ENCODE measurements around the gene TACC2. TPM values are rescaled to one million over a fixed set of nuclear protein-coding genes. Genes with fewer than 3 reads are reported as not detected.

TACC2 gene
- total and polyA plus RNA-seq, 2 donors (not counting 3 experiments of a cell fraction or from before 2014, with no cell fraction given) = 14.4 to 46.2 TPM

GRCh38 chr10:122019414-122019975 is 30.5 kb downstream of the TACC2 start:
- Histone ChIP-seq H3K36me3 (ENCODE audit: control insufficient read depth in 2 of 2, extremely low read depth in 1 of 2, insufficient read depth in 2 of 2, low read length in 2 of 2) (no peaks in the 10 kb centered on the region), H3K27me3 (ENCODE audit: control insufficient read depth in 2 of 2, insufficient read depth in 2 of 2, low read length in 2 of 2) (peaks cover 11 to 14% of the 10 kb centered on the region in 2 experiments), H3K4me2 (ENCODE audit: insufficient read depth, low read length) (no peak overlapping the region), H3K9me3 (replicated peaks; ENCODE audit: control insufficient read depth, insufficient read depth, low read length) (no peaks in the 10 kb centered on the region), H2AFZ (ENCODE audit: low read depth, low read length) (no peak overlapping the region), H3K9ac (replicated peaks; ENCODE audit: extremely low read depth, insufficient read depth, low read length) (no peak overlapping the region), H4K20me1 (replicated peaks; ENCODE audit: control insufficient read depth, extremely low read depth, insufficient read depth, low read length) (no peaks in the 10 kb centered on the region), H3K79me2 (ENCODE audit: control insufficient read depth, insufficient read depth, low read length) (no peaks in the 10 kb centered on the region), H3K4me3 (replicated peaks in 1 of 3; ENCODE audit: insufficient read depth in 1 of 3, low read depth in 1 of 3, low read length in 3 of 3) (no peak overlapping the region), H3K4me1 (ENCODE audit: control insufficient read depth, extremely low read depth, insufficient read depth, low read length) (no peaks in the 10 kb centered on the region), H3K27ac (ENCODE audit: insufficient read depth, low read depth, low read length) (no peak overlapping the region), H3K9me1 (replicated peaks; ENCODE audit: control insufficient read depth, extremely low read depth, insufficient read depth, low read length) (no peaks in the 10 kb centered on the region)
- TF ChIP-seq JUN (IDR thresholded peaks at IDR 0.05; ENCODE audit: borderline replicate concordance, insufficient read depth, insufficient read length, low read depth) (no peak), FOS (IDR thresholded peaks at IDR 0.05; ENCODE audit: borderline replicate concordance, insufficient read depth, low read length) (no peak), MAX (IDR thresholded peaks at IDR 0.05; ENCODE audit: insufficient read depth, insufficient read length) (no peak), MYC (IDR thresholded peaks at IDR 0.05; ENCODE audit: low read depth, low read length) (no peak), CTCF (IDR thresholded peaks at IDR 0.05; ENCODE audit: extremely low read depth in 1 of 2, insufficient read depth in 1 of 2, low read depth in 1 of 2, low read length in 2 of 2) (no peak), GATA2 (IDR thresholded peaks at IDR 0.05; ENCODE audit: insufficient read depth, insufficient read length, low read depth, low read length) (no peak), POLR2A (IDR thresholded peaks at IDR 0.05; ENCODE audit: low read depth, low read length) (no peak), EZH2 (IDR thresholded peaks at IDR 0.05; ENCODE audit: borderline replicate concordance, low read depth, low read length, severe bottlenecking) (no peak)
- dilution Hi-C loops (cut with MboI; ENCODE audit: extremely low pct_ligation_motif_present, low sequenced_read_pairs) = no loop called here
- DNase-seq (ENCODE audit: low read depth, low spot score) (no peak), FAIRE-seq (no peak)
- intact Hi-C loops (cut with micrococcal nuclease) = no loop called here
- POLR2A ChIA-PET = no interaction called here
- CTCF ChIA-PET = no interaction called here
- BruUV-seq (replicated peaks) = no TSS peak
